ENCODE data around the gene ATG2A. TPM values are rescaled to one million over a fixed set of nuclear protein-coding genes. Genes with fewer than 3 reads are reported as not detected.

ATG2A gene
- total RNA-seq, 3 donors from 2014 or later: 35.4 to 39.8 (median 36.6) TPM

DNA sequence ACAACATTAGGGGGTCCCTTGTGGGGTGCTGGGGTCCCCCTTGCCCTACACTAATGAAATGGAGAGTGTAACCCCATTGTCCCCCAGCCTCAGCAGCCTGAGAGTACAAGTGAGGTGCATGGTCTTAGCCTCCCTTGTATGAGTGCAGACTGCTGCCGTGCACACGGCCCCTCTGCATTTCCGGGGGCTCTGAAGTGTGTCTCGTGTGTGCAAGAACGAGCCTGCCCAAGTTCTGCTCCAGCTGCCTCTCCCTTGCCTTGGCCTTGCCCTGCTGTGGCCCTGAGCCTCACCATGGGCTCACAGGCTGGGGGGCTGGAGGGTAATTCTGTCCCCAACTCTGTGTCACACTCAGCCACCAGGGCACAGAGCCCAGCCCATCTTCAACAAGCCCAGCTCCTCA, 33.4 kb downstream of the ATG2A start:
- ATAC-seq (no peak), DNase-seq (peak in 1 of 3 donors; percentile 46)
- Histone ChIP-seq H3K9me3 (no peaks in the 10 kb centered on the region), H3K36me3 (ENCODE audit: low read depth) (no peaks in the 10 kb centered on the region), H3K4me3 (no peak overlapping the region), H3K4me1 (ENCODE audit: low read depth) (peaks cover 19% of the 10 kb centered on the region)
- TF ChIP-seq, protein P1, sequence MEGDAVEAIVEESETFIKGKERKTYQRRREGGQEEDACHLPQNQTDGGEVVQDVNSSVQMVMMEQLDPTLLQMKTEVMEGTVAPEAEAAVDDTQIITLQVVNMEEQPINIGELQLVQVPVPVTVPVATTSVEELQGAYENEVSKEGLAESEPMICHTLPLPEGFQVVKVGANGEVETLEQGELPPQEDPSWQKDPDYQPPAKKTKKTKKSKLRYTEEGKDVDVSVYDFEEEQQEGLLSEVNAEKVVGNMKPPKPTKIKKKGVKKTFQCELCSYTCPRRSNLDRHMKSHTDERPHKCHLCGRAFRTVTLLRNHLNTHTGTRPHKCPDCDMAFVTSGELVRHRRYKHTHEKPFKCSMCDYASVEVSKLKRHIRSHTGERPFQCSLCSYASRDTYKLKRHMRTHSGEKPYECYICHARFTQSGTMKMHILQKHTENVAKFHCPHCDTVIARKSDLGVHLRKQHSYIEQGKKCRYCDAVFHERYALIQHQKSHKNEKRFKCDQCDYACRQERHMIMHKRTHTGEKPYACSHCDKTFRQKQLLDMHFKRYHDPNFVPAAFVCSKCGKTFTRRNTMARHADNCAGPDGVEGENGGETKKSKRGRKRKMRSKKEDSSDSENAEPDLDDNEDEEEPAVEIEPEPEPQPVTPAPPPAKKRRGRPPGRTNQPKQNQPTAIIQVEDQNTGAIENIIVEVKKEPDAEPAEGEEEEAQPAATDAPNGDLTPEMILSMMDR (IDR thresholded peaks at IDR 0.05): no peak
- intact Hi-C loops (cut with DNase I, micrococcal nuclease): no loop called here

DNA sequence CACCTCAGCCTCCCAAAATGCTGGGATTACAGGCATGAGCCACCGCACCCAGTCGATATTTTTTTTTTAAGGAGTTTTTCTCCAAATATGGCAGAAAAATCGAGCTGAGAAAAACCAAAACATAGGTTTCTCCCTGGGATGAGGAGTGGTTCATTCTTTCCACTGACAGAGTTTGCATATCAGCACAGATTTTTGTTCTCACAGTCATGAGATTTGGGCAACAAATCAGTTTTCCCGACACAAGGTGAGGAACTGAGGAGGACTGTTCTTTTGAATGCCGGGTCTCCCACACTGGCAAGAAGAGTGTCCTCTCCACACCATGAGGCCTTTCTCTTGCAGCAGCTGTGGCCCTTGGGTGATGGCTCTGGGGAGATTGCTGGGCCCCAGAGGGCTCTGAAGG, 34.8 kb downstream of the ATG2A start:
- intact Hi-C loops (cut with DNase I, micrococcal nuclease): no loop called here
- Histone ChIP-seq H3K36me3 (ENCODE audit: low read depth) (no peaks in the 10 kb centered on the region), H3K4me3 (no peak overlapping the region), H3K9me3 (no peaks in the 10 kb centered on the region), H3K4me1 (ENCODE audit: low read depth) (peaks cover 18% of the 10 kb centered on the region)
- ATAC-seq: no peak
- TF ChIP-seq, protein P1 (IDR thresholded peaks at IDR 0.05): no peak
- DNase-seq: no peak

DNA sequence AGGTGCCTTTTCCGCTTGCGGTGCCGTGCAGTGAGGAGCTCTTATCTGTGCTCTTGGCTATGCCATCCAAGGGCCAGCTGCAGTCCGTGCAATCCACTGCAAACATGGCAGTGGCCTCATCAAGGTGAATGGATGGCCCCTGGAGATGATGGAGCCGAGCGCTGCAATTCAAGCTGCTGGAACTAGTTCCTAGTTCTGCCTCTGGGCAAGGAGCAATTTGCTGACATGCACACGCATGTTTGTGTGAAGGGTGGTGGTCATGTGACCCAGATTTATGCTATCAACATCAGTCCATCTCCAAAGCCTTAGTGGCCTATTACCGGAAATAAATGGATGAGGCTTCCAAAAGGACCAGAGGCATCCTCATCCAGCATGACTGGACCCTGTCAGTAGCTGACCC, 35.5 kb downstream of the ATG2A start:
- intact Hi-C loops (cut with DNase I, micrococcal nuclease): no loop called here
- DNase-seq (no peak), ATAC-seq (no peak)

DNA sequence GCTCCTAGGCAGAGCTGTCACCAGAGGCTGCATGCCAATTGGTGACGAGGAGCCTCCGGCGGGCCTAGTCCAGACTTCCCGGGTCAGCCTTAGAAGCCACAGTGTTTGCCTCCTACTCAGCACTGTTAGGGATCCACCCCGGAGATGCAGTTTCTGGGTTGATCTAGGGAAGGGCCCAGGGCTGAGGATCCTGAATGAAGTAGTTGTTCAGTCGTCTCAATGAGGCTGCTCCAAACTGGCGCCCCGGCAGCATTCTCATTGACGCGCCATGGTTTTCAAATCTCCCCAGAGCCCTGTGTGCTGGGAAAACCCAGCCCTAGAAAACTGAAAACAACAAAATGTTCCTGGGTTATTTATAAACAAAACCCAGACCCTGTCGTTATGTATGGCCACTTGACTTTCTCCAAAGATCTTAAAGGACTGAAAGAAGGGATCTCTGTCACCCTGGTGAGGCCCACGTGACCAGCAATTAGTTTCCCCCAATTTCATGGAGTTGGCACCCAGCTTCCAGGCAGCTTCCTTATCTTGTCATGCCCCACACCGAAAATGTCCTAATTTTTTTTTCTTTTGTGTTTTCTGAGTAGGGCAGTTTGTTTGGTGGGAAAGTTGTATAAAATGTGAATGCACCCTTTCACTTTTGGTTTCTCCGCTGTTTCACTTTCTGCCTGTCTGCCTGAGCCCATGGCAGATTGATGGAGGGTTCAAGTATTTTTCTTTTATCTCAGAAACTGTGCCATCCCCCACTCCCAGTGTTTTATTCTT, 36.6 kb downstream of the ATG2A start:
- TF ChIP-seq, protein P1 (IDR thresholded peaks at IDR 0.05): no peak
- peaks cover 32% of the 10 kb centered on the region for H3K4me1 ChIP-seq (ENCODE audit: low read depth)
- no peaks in the 10 kb centered on the region for H3K36me3 ChIP-seq (ENCODE audit: low read depth)
- intact Hi-C loops (cut with DNase I, micrococcal nuclease): no loop called here
- no peaks in the 10 kb centered on the region for H3K9me3 ChIP-seq
- no peak for ATAC-seq
- peak in 1 of 3 donors; percentile 47 for DNase-seq
- no peak overlapping the region for H3K4me3 ChIP-seq

More for the DNA sequence above, 35.5 kb downstream of the ATG2A start:
- no peaks in the 10 kb centered on the region for H3K9me3 ChIP-seq
- H3K4me3 ChIP-seq: no peak overlapping the region
- TF ChIP-seq, protein P1 (IDR thresholded peaks at IDR 0.05): no peak
- peaks cover 24% of the 10 kb centered on the region for H3K4me1 ChIP-seq (ENCODE audit: low read depth)
- no peaks in the 10 kb centered on the region for H3K36me3 ChIP-seq (ENCODE audit: low read depth)

DNA sequence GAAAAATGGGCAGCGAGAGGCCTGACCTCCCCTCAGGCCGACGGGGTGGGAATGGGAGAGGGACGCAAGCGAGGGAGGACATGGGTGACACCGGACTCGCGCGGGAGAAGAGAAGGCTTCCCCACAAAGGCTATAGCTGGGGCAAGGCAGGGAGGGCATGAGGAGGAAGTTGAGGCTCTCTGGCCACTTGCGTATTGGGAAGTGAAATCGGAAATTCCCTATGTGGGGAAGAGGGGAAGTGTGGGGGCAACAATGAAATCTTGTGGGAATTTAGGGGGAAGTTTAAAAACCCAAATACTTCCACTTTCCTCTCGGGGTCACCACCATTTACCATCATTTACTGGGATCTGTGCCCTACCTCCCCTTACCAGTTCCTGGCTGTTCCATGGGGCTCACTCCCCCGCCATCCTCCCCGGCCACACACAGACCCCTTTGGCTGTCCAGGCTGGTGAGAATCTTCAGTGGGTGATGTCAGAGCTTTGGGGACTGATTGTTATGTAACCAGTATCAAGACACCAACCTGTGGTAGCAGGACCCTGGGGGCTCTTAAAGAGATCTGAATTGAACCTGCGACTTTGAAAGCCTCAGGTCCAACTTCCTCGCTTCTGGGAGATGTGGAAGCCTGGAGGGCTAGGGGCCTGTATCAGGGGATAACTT, 37.6 kb downstream of the ATG2A start:
- Histone ChIP-seq H3K9me3 (no peaks in the 10 kb centered on the region), H3K4me1 (ENCODE audit: low read depth) (peaks cover 39% of the 10 kb centered on the region), H3K36me3 (ENCODE audit: low read depth) (no peaks in the 10 kb centered on the region), H3K4me3 (peak overlapping the region; percentile 50)
- intact Hi-C loops (cut with DNase I, micrococcal nuclease): no loop called here
- ATAC-seq (peak; percentile 11), DNase-seq (peak in 1 of 3 donors; percentile 35)
- TF ChIP-seq, protein P1 (IDR thresholded peaks at IDR 0.05): no peak
